VCaP (cell line): ENCODE results near the gene HIGD2A.
"Not testable (repeated sequence)": the region's sequence is repeated elsewhere in the genome, so short reads cannot be mapped to it uniquely, and the experiment has no call there.

Experiments used
- H3K27ac ChIP-seq: fragments of 450-650 bp; 2 replicates; pipeline ENCODE4 v1.5.1; 2017
- TF ChIP-seq, protein P1 (sequence below): fragments of 450-650 bp; conservative IDR thresholded peaks from 2 replicates; pipeline ENCODE4 v1.5.1; 2017; ENCODE audit warnings: mild to moderate bottlenecking, moderate library complexity

Gene HIGD2A

DNA sequence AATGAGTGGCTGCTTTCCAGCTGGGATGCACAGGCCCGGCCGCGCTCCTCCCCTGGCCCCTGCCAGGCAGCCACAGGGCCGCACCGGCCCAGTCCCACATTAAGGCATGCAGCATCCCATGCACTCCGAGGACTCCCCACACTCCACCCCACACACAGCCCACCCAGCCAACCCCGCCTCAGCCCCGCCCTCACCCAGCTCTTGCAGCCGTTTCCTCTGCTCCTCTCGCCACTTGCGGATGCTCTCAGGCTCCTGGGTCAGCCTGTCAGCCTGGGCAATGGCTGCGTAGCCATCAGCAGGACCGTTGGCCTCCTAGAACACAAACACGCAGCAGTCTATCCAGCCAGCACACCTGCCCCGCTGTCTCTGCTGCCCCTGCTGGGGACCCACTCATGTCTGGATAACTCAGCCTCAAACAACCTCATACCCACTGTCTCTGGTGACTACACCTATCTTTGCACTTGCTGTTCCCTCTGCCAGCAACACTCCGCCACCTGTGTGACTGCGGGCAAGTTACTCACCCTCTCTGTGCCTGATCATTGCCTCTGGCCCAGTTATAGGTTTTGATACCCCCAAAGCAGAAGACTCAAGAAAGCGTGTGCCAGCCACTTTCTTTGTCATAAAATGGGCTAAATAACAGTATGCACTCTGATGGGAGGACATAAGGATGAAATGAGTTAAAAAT lies 9.3 kb downstream of the HIGD2A start:
- TF ChIP-seq, protein P1, sequence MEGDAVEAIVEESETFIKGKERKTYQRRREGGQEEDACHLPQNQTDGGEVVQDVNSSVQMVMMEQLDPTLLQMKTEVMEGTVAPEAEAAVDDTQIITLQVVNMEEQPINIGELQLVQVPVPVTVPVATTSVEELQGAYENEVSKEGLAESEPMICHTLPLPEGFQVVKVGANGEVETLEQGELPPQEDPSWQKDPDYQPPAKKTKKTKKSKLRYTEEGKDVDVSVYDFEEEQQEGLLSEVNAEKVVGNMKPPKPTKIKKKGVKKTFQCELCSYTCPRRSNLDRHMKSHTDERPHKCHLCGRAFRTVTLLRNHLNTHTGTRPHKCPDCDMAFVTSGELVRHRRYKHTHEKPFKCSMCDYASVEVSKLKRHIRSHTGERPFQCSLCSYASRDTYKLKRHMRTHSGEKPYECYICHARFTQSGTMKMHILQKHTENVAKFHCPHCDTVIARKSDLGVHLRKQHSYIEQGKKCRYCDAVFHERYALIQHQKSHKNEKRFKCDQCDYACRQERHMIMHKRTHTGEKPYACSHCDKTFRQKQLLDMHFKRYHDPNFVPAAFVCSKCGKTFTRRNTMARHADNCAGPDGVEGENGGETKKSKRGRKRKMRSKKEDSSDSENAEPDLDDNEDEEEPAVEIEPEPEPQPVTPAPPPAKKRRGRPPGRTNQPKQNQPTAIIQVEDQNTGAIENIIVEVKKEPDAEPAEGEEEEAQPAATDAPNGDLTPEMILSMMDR = no peak
- H3K27ac ChIP-seq = no peak overlapping the region

DNA sequence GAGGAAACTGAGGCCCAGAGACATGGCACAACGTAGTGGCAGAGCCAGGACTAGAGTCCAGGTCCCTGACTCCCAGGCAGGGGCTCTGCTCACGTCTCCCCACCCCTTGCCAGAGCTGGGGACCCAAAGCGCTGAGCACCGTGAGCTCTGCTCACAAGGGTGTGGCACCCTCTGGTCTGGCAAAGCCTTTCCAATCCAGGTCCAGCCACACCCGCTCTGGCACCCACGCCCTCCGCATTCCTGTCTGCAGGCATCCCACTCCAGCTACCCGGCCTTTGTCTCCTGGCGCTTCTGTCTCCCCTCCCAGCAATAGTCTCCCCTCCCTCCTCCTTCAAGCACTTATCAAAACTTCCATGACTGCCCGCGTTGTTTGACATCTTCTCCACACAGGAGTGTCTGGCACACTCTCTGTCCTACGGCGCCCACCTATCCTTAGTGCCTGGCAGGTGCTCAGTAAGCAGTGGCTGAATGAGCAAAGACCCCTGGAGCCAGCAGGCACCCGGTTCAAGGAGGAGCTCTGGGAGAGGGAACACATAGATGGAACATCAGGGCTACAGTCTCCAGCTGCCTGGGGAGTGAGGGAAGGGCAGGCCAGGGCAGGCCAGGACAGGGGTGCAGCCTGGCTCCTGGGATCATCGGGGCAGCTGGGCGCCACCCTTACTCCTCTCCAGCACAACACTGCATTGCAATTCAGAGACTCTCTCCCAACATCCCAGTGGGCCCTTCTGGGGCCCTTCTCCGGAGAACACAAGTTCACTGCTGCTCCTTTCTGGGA lies 12.0 kb downstream of the HIGD2A start:
- TF ChIP-seq, protein P1 = no peak
- H3K27ac ChIP-seq = no peak overlapping the region

DNA sequence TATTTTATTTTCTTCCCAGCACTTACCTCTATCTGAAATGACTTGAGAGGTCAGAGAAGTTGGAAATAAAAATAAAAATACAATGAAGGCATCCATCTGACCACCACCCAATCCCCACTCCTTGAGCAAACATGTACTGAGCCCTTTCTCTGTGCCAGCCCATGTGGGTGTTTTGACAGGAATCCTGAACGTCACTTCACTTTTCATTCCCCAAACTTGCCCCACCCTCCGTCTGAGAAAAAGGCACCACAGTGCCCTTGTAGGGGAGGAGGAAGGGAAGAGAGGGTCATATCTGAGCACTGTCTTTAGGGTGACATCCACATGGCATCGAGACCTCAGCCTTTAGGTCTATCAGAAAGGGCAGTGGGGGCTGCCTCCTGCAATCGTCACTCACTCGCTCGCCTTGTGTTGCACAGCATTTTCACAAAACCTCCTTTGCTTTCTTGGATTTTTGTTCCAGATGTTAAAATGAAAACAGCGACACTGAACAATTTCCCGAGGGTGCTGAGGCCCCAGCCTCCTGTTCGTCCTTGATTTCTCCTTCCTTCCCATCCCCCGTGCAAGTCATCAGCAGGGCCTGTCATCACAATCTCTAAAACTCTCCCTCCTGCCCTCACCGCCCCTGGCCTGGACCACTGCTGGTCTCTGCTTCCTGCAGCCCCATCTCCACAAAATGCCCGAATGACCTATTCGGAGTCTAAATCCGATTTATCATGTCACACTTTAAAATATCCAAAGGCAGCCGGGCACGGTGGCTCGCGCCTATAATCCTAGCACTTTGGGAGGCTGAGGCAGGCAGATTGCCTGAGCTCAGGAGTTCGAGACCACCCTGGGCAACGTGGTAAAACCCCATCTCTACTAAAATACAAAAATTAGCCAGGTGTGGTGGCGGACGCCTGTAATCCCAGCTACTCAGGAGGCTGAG lies 13.0 kb downstream of the HIGD2A start:
- TF ChIP-seq, protein P1 = no peak
- no peak overlapping the region for H3K27ac ChIP-seq

DNA sequence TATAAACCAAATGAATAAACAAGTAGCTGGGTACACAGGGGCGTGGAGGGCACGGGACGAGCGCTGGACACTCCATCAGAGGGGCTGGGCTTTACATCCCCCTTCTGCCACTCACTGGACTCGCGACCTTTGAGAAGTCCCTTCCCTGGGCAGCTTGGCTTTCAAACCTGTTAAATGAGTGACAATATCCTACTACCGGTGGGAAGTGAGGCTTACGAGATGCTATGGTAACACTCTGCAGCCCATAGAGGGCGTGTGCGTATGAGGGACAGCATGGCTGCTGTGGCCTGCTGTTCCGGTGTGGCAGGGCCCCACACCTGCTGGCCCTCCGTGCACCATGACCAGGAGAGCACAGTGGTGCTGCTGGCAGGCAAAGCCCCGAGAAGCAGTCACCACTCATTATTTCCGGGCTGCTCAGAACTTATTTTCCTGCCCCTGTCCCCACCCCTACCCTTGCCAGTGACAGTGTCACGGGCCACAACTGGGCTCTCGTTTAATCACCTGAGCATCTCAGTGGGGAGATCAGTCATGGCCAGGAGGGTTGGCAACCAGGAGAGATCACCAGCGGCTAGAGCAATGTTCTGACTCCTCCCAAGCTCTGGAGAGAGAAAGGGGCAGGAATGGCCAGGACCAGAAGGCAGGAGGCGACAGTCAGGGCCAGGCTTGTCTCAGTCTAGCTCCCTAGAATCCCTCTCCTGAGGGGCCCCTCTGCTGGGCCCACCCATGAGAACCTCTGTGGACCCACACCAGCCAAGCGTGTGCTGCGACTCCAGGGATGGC lies 17.3 kb downstream of the HIGD2A start:
- H3K27ac ChIP-seq = no peak overlapping the region
- TF ChIP-seq, protein P1 = peak; percentile 4; the same call in 1 of the 2 replicates

DNA sequence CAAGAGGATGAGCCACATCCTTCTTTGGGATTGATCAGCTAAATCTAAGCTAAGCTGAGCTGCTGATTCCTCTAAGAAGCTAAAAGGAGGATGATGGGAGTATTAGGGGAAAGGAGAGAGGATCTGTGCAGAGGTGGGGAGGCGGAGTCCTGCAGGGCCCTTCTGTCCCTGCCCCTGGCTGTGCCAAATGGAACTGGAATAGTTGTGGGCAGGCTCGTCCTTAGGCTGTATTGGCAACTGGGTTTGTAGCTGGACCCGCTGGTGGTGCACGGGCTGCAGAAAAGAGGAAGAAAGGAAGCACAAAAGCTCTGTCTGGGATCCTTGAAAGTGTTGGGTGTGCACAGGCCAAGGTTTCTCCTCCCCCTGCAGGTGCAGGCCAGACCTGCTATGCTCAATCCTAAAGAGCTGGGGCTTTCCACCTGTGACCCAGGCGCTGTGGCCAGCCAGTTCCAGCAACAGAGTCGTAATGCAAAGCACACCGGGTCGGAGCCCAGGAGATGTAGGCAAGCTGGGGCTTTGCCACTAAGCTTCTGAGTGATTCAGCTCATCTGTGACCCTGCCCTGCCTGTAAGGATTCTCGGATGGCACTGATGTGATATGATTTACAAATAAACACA lies 18.0 kb downstream of the HIGD2A start:
- H3K27ac ChIP-seq = no peak overlapping the region
- TF ChIP-seq, protein P1 = no peak

DNA sequence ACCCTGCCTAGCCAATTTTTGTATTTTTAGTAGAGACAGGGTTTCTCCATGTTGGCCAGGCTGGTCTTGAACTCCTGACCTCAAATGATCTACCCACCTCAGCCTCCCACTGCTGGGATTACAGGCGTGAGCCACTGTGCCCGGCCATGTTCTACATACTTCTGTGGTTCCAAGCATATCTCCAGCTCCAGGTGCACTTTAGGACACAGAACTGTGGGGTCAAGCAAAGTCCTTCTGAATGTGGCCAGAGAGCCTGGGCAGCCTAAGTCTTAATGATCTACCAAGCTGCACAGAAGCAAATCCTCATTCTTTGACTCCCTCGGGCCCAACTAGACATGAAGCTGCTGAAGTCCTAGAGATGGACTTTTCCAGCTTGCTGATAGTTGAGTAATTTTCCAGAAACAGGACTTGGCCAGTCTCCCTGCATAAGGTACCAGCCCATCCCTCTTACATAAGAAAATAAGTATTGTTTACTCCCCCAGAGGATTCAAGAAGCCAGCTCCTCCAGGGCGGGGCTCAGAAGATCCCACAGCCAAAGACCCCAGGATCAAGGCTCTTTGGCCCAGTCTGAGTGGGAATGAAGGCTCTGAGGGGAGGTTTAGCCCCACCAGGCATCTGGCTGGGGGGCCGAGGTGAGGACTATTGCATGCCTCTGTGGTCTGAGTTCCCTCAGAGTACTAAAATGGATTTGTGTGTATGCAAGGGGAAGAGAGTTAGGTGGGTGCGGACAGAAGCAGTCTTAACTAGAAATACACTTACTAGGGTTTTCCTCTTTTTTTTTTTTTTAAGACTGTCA lies 19.1 kb downstream of the HIGD2A start:
- no peak overlapping the region for H3K27ac ChIP-seq

DNA sequence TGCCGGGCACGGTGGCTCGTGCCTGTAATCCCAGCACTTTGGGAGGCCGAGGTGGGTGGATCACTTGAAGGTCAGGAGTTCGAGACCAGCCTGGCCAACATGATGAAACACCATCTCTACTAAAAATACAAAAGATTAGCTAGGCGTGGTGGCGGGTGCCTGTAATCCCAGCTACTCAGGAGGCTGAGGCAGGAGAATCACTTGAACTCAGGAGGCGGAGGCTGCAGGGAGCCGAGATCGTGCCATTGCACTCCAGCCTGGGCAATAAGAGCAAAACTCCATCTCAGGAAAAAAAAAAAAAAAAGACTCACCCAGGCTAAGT lies 19.7 kb downstream of the HIGD2A start:
- H3K27ac ChIP-seq = not testable (repeated sequence)

More for the DNA sequence above, 19.1 kb downstream of the HIGD2A start:
- TF ChIP-seq, protein P1 = no peak
